ENCODE data around the gene ATP6AP1.

- TF ChIP-seq CTCF (optimal IDR thresholded peaks at IDR 0.05 in 1 of 3, IDR thresholded peaks at IDR 0.05 in 1 of 3, conservative IDR thresholded peaks at IDR 0.05 in 1 of 3; ENCODE audit: extremely low read depth in 1 of 3, insufficient read depth in 2 of 3, low read length in 3 of 3) (no peak), EZH2 (IDR thresholded peaks at IDR 0.05; ENCODE audit: low read length) (no peak)
These were observed 1.3 kb upstream of the ATP6AP1 start for GRCh38 chrX:154426916-154427770.

Data from keratinocyte (primary cell).